GM03348 (cell line): ENCODE results near the gene PSRC1.

Experiments used
- DNase-seq: peaks from one replicate; pipeline ENCODE4 v3.0.0; 2012; ENCODE audit warnings: low spot score

Gene PSRC1

GRCh38 chr1:109258481-109259466, 24.2 kb downstream of the PSRC1 start:
- no peak for DNase-seq

GRCh38 chr1:109257682-109258421, 25.1 kb downstream of the PSRC1 start:
- no peak for DNase-seq

DNA sequence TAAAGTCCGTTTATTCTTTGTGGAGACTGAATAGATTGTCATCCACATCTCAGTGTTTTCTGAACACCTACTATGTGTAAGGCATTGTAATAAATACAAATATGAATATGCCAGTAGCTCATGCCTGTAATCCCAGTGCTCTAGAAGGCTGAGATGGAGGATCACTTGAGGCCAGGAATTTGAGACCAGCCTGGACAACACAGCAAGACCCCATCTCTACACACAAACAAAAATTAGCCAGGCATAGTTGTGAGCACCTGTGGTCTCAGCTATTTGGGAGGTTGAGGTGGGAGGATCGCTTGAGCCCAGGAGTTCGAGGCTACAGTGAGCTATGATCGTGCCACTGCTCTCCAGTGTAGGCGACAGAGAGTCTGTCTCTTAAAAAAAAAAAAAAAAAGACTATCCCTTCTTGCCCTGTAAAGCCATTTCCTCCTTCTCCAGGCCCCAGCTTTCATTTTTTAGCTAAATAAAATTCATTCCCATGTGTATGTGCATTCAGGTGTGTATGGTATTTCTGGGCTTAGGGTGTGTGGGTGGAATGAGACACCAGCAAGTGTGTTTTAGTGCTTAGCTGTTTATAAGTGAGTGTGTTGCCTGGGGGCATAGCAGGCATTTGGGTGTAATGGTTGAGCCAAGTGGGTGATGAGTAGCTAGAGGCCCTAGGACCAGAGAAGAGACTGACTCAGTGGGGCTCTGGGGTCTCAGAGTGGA, 25.8 kb downstream of the PSRC1 start:
- no peak for DNase-seq

DNA sequence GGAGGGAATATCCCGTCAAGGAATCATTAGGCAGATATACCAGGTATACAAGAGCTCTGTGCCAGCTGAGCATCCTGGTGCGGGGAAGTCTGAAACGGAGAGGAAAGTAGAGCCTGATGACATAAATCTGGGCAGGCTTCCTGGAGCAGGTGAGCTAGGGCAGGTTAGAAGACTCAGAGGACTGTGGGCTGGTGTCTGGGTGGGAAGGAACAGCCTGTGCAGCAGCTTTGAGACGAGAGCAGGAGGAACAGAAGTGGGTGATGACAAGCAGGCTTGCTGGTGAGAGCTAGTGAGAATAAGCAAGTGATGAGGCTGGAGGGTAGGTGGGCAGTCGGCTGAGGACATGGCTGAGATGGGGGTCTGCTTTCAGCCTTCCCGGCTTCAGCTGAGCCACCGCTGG, 26.9 kb downstream of the PSRC1 start:
- DNase-seq, result no peak

DNA sequence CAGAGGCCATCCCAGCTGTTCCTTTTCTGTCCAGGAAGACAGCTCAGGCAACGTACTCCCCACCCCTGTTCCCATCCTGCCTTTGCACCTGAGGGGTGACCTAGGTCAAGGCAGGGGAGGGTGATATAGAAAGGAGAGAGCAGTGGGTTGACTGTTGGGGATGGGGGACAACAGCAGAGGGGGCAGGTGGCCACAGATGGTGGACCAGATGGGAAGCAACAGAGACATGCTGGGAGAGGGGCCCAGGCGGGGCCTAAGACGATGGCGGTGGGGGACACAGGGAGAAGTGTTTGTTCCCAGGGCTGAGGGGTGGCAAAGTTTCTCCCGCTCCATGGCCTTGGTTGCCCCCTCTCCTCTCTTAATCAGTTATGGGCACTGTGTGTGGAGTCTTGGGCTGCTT, 27.3 kb downstream of the PSRC1 start:
- DNase-seq, result no peak

DNA sequence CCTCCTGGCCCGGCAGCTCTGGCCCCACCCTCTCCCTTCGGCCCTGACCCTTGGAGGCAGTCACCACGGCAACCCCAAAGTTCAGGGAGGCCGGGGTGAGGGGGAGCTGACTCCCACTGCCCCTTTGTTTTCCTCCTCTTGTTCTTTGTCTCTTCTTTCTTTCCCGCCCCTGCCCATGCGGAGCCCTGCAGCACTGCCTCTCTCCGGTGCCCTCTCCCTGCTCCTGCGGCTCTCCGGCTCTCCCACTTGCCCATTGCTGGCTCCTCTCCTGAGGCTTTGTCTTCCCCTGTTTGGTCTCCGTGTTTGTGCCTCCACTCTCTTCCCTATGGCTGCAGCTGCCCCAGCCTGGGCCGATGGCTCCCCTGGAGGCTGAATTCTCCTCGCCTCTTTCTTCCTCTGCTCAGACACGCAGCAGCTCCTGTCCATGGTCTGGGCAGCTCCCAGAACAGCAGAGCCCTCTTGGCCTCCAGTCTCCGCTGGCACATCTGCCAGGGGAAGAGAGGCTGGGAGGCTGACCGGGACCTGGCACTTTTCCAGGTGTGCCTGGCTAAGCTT, 27.8 kb downstream of the PSRC1 start:
- no peak for DNase-seq

GRCh38 chr1:109254621-109255096, 28.3 kb downstream of the PSRC1 start:
- DNase-seq, result no peak

DNA sequence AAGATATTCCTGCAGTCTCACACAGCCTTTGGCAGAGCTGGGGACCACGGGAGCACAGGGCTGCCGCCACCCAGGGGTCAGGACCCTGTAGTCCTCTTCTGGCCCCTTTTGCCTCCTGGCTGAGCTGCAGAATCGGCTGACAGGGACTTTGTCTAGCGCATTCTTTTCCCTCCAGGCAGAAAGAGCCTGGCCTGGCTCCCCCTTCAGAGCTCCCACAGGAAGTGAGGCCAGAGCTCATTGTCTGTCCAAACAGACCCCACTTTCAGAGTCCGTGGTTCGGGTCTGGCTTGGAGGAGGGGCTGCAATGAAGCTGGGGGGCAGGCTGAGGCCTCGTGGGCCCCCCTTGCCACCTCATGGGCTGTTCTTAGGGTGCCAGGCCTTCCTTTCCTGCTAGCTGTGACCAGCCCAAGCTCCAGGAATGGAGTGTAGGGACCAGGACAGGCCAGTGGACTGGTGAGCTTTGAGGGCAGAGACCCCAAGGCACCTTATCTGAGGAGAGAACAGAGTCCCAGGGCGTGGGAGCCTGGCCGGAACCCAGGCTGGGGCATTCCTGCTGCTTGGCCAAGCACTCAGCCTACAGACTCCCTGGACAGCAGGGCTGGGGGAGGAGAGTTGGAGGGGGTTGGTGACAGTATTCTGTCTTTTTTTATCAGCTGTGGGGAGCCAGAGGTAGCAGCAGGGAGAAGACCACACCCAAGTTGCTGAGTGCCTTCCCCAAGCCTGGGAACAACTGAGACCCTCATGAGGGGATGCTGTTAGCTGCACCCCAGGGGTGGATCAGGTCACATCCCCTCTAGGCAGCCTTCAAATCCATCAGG, 28.9 kb downstream of the PSRC1 start:
- peak; percentile 55 for DNase-seq

GRCh38 chr1:109252893-109253802, 29.8 kb downstream of the PSRC1 start:
- DNase-seq, result no peak

- no peak for DNase-seq
These were observed 30.6 kb downstream of the PSRC1 start for GRCh38 chr1:109252167-109252892.

GRCh38 chr1:109251277-109252166, 31.4 kb downstream of the PSRC1 start:
- DNase-seq, result no peak

GRCh38 chr1:109250454-109251276, 32.3 kb downstream of the PSRC1 start:
- DNase-seq, result no peak

- peak; percentile 69 for DNase-seq
These were observed 33.1 kb downstream of the PSRC1 start for GRCh38 chr1:109249654-109250401.

GRCh38 chr1:109248797-109249629, 33.9 kb downstream of the PSRC1 start, which contains the start of gene CELSR2:
TSS of gene CELSR2 (plus strand) at chr1:109249539. CDS start at chr1:109250080, 541 bp downstream.
- DNase-seq, result peak; percentile 88

GRCh38 chr1:109248444-109248796, 34.5 kb downstream of the PSRC1 start:
- no peak for DNase-seq
